GM20431 (cell line): ENCODE data around the gene RPL37.
"Not testable (repeated sequence)": the region's sequence is repeated elsewhere in the genome, so short reads cannot be mapped to it uniquely, and the experiment has no call there.

Experiments
- in situ Hi-C: fragments of 300-500 bp; cut with MseI, MboI; formaldehyde crosslinking; loops from one replicate; pipeline ENCODE4 v1.15.0; 2020; ENCODE audit warnings: low sequenced_read_pairs; ENCODE audit not compliant: unreplicated experiment

Gene RPL37

DNA sequence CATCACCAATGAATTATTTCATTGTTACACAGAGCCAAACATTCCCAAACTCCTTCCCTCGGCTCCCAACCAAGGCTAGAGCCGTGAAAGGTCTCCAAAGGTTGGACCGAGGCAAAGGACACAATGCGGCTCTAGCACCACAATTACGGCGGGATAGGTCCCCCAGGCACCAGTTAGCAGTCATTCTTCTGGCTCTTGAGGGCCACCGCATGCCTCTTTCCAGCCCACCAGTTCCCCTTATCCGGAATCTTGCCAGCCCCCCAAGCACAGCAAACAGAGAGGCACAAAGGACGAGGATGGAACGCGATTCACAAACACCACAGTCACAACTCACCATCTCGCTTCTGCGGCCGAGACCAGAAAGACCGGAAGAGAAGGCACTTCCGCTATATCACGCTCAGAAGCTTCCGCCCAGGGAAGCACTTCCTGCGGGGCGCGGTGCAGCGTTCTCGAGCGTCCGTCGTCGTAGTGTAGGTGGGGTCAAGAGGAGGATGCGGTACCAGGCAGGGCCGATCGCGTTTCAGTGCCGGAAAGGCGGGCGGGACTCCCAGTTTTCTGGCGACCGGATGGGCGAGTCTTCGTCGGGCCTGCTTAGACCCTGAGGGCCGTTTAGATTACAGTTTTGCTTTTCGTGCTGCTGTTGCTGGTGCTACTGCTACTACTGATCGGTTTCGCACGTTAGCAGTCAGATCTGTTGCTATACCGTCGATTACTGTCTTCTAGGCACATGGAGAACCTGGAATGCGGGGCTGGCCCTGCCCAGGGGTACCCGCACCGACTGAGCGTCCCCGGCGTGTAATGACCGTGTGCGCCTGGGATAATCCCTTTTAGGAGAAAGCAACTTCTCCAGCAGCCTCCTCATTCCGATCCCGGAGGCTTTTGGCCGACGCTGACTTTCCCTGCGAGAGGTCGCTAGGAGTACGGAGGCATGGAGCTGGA, at the start of gene RPL37:
Gene RPL37 (minus strand): TSS at position 374 of the 939 bp plus-strand sequence. CDS start 37 bp downstream, at position 337.
- in situ Hi-C loops, result no loop called here

DNA sequence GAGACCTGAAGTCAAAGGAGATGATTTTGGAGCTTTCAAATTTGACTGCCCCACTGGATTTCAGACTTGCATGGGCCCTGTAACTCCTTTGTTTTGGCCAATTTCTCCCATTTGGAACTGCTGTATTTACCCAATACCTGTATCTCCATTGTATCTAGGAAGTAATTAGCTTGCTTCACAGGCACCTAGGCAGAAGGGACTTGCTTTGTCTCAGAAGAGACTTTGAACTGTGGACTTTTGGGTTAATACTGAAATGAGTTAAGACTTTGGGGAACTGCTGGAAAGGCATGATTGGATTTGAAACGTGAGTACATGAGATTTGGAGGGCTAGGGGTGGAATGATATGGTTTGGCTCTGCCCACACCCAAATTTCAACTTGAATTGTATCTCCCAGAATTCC, 48.0 kb upstream of the RPL37 start:
- in situ Hi-C loops, result not testable (repeated sequence)

DNA sequence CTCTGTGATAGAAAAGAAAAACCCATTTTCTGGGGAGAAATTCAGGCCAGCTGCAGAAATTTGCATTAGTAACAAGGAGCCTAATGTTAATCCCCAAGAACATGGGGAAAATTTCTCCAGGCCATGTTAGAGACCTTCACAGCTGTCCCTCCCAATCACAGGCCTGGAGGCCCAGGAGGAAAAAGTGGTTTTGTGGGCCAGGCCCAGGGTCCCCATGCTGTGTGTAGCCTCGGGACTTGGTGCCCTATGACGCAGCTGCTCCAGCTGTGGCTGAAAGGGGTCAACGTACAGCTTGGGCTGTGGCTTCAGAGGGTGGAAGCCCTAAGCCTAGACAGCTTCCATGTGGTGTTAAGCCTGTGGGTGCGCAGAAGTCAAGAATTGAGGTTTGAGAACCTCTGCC, 47.3 kb upstream of the RPL37 start:
- in situ Hi-C loops, result no loop called here

DNA sequence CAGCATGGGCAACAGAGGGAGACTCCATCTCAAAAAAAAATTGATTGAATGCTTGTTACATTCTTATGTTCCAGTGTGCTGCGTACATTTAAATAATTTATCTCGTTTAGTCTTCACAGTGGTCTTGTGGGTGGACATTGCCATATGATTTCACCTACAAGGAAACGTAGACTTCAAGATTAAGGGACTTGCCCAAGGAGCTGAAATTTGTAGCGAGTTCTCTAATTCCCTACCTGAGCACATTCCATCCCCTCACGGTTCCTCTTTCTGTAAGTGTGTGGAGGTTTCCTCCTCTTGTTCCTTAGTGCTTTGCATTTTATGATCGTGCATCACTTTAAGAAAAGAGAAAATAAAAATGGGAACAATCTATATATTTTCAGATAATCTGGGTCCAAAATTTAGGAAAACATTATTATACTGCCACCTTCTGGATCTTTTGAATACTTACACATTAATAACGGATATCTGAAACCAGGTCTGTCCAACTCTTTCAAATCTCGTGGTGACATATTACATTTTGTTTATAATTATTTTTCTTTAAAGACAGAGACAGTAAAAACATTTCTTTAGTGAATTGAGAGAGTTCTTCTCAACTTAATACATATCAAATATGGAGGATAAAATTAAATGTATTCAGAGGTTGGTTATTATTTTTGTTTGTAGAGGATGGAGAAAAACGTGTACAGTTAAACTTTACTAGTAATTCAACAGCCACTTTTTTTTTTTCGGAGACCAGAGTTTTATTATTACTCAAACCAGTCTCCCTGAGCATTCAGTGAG, 44.3 kb upstream of the RPL37 start:
- in situ Hi-C loops, result no loop called here

DNA sequence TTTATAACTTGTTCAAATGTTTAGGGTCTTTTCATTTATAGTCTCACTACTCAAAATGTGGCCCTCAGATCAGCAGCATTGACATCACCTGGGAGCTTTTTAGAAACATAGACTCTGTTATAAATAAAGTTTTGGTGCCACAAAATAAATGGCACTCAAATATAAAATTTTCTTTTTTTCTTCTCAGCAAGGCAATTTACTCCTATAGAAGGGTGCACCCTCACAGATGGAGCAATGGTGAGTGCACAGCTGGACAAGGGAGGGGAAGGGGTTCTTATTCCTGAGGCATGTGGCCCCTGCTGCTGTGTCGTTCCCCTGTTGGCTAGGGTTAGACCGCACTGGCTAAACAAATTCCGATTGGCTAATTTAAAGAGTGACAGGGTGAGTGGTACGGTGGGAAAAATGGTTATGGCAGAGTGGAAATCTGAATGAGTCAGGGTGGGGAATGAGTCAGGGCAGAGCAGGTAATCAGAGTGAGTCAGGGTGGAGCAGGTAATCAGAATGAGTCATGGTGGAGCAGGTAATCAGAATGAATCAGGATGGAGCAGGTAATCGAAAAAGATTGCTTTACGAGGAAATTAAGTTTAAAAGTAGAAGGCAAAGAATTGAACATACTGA, 42.5 kb upstream of the RPL37 start:
- in situ Hi-C loops, result no loop called here

DNA sequence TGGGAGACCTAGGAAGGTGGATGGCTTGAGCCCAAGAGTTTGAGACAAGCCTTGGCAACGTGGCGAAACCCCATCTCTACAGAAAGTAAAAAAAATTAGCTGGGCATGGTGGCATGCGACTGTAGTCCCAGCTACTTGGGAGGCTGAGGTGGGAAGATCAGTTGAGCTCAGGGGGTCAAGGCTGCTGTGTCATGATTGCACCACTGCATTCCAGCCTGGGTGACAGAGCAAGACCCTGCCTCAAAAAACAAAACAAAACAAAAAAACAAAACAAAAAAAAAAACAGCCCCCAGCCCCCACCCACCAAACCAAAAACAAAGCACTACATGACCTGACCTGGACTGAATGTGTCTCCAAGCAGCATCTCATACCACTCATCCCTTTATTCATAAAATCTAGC, 40.9 kb upstream of the RPL37 start:
- in situ Hi-C loops, result no loop called here

DNA sequence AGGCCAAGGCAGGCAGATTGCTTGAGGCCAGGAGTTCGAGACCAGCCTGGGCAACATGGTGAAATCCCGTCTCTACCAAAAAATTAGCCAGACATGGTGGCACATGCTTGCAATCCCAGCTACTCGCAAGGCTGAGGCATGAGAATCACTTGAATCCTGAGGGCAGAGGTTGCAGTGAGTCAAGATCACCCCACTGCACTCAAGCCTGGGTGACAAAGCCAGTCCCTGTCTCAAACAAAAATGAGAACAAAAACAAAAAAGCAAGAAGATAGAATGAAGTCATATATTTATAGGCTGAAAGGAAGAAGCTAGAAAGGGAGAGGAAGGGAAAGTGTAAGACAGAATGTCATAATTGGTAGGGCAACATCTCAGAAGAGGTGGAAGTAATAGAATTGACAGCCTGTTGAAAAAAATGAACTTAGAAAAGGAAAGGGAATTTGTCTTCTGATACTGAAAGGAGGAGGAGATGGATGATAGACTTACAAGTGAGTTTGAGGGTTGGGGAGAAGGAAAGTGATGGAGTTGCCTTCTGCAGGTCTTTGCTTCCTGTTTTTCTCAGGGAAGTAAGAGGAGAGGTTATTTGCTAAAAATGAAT, 38.4 kb upstream of the RPL37 start:
- in situ Hi-C loops, result no loop called here

DNA sequence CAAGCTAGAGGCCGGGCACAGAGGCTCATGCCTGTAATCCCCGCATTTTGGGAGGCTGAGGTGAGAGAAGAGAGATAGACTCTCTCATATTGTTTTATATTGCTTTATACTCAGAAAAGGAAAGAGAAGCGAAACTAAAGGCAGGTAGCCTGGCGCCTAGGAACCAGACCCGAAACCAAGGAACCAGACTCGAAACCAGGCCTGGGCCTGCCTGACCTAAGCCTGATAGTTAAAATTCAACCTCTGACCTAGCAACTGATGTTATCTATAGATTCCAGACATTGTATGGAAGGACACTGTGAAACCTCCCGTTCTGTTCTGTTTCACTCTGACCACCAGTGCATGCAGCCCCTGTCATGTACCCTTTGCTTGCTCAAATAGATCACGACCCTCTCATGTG, 37.2 kb upstream of the RPL37 start:
- in situ Hi-C loops, result not testable (repeated sequence)

DNA sequence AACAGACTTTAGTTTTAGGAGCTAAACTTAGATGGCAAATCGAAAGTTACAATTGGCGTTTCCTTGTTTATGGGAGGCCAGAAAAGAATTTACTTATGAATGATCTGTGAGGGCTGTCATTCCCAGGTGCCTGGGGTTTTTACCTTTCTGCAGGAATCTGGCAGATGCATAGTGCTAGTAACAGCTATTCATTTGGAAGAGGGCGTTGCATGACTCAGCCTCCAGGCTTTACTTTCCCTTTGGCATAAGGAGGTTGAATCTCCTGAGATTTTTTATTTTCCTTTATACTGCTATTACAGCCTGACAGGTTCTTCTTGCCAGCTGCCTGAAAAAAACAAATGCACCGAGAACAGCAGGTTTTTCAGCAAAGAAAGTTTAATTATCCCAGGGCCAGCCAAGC, 36.2 kb upstream of the RPL37 start:
- in situ Hi-C loops, result no loop called here

DNA sequence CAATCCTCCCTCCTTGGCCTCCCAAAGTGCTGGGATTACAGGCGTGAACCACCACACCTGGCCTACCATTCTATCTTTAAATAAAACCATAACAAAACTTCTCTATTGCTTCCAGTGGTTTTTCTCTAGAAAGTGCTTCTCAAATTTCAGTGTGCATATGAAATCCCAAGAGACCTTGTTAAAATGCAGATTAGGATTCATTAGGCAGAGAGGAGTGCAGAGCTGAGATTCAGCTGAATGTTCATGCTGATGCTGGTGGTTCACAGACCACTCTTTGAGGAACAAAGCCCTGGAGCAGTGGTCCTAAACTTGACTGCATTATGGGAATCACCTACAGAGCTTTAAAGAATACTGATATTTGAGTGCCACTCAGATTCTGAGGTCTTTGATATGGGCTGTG, 34.4 kb upstream of the RPL37 start:
- in situ Hi-C loops, result no loop called here

DNA sequence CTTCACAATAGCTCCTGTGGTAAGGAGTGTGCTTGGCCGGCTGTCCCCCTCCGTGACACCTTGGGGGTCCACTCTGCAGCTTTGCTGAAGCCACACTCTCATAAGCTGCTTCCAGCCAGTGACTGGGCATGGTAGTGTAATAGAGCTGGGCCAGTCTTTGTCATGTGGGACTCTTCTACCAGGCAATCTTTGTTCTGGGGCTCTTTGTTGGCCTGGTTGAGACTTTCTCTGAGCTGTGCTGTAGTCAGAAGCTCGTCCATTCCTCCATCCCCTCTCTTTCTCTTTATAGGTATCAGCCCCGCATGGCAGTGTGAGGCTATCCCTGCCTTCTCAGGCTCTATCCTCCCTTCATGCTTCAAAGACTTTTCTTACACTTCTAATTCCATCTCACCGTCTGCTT, 31.8 kb upstream of the RPL37 start:
- in situ Hi-C loops, result no loop called here

DNA sequence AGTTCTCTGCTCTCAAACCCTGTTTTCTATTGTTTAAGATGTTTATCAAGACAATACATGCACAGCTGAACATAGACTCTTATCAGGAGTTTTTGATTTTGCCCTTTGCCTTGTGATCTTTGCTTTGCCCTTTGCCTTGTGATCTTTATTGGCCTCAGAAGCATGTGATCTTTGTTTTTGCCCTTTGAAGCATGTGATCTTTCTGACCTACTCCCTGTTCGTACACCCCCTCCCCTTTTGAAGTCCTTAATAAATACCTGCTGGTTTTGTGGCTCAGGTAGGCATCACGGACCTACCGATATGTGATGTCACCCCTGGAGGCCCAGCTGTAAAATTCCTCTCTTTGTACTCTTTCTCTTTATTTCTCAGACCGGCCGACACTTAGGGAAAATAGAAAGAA, 30.0 kb upstream of the RPL37 start:
- in situ Hi-C loops, result not testable (repeated sequence)

DNA sequence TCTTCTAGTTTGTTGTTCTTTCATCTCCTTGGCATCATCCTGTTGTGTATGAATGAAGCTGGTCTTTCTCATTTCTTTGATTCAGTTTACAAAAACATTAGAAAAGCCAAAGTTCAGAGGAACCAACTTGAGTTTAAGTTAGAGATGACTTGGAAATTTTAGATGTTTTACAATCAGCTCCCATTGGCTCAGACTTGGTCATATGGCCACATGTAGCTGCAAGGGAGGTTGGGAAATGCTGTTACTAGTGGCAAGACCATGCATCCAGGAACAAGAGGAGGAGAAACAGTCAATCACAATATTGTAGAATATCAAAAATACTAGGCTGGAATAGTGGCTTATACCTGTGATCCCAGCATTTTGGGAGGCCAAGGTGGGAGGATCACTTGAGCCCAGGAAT, 25.7 kb upstream of the RPL37 start:
- in situ Hi-C loops, result no loop called here

DNA sequence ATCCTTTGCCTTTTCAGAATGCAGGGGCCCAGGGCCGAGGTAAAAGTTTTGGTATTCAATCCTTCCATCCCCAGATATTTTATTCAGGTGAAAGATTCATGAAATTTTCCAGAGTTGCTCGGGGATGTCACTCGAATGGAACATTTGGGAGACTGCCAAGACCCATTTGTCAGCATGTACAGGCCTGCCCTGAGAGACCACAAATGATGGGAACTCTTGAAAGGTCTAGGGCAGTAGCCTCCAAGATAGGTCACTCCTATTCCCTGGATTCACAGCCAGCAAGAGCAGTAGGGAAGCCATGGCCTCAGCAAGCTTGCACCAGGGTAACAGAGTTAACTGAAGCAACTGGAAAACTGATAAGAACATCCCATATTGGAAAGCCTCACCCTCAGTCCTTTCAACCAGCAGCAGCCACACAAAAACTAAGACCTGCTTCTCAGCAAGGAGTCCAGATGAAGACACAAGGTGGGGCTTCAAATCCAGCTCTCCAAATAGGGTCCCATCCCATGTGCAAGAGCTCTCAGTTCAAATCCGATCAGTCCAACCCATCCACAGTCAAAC, 18.7 kb upstream of the RPL37 start:
- in situ Hi-C loops, result no loop called here

DNA sequence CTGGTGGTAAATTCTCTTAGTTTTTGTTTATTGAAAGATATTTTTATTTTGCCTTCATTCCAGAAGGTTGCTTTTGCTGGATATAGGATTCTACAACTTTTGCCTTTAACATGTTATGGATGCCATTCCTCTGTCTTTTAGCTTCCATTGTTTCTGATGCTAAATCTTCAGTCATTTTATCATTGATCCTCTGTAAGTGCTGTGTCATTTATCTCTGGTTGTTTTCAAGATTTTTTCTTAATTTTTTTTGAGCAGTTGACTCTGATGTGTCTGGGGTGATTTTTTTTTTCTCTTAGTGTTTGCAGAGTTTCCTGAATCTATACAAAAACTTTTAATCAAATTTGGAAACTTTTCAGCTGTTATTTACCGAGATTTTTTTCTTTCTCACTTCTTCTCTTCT, 12.5 kb upstream of the RPL37 start:
- in situ Hi-C loops, result no loop called here

DNA sequence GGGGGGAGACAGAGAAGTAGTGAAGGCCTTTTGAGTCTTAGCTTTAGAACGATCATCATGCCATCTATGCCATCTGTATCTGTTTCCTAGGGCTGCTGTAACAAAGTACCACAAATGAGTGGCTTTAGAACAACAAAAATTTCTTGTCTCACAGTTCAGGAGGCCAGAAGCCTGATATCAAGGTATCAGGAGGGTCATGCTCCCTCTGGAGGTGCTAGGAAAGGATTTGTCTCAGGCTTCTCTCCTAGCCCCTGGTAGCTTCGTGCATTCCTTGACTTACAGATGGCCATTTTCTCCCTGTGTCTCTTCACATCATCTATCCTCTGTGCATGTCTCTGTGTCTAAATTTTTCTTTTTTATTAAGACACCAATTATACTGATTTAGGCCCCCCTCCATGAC, 11.3 kb upstream of the RPL37 start:
- in situ Hi-C loops, result no loop called here

DNA sequence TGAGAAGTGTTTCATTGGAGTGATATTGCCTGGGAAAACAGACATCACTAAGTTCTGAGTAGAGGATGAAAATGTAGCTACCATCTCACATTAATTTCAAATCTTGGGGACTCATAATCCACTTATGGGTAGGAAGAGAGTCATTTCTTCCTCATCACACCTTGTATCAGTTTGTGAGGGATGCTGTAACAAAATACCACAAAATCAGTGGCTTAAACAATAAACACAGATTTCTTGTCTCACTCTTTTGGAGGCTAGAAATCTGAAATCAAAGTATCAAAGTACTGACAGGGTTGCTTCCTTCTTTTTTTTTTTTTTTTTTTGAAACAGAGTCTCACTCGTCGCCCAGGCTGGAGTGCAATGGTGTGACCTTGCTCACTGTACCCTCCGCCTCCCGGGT, 9.5 kb upstream of the RPL37 start:
- in situ Hi-C loops, result no loop called here

DNA sequence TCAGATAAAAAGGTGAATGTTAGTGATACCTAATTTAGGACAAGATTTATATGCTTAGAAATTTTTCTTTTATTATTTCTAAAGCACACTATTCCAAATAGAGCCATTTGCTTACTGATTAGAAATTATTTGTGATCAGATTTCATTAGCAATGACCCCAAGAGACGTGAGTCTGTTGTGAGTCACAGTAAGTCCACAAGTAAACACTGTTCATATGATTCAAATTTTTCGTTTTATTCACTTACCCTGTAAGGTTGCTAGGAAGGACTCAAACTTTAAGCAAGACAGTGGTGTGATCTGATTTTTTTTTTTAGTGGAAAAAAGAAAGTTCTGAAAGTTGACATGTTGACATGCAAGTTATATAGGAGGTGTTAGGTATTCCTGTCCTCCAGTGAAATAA, 7.3 kb upstream of the RPL37 start:
- in situ Hi-C loops, result no loop called here

DNA sequence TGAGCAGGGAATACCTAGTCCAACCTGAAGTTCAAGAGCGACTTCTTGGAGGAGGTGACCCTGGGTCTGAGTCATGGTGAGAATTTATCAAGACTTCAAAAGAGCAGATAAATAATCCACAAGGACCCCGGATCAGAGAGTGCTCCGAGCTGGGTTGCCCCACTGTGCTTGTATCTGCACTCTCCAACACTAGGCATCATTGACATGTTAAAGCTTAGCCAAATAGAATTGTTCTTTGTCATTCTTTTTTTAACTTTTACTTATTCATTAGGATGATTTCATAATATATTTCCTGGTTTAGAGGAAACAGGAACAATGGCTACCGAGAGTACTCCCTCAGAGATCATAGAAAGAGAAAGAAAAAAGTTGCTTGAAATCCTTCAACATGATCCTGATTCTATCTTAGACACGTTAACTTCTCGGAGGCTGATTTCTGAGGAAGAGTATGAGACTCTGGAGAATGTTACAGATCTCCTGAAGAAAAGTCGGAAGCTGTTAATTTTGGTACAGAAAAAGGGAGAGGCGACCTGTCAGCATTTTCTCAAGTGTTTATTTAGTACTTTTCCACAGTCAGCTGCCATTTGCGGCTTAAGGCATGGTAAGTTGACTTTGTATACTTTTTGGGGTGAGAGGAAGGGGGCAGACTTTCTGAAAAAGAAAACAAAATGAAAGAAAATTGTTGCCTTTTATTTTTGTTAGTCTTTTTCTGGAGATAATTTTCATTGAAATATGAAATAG, 6.2 kb upstream of the RPL37 start, which contains the start of gene CARD6:
Gene CARD6 (plus strand): TSS at position 300 of the 738 bp plus-strand sequence. CDS start 16 bp downstream, at position 316.
- in situ Hi-C loops, result no loop called here
